Urinary bladder (tissue), 4 donors: ENCODE results near the gene YTHDC1. TPM values are rescaled to one million over a fixed set of nuclear protein-coding genes. Genes with fewer than 3 reads are reported as not detected.

Source experiments
- DNase-seq: peaks from one replicate; pipeline ENCODE4 v3.0.0-alpha.2; 2015; ENCODE audit errors: extremely low spot score
- H3K27ac ChIP-seq: one replicate; pipeline ENCODE4 v1.5.1; 2013; ENCODE audit warnings: low read depth, mild to moderate bottlenecking, moderate library complexity
- H3K36me3 ChIP-seq: one replicate; pipeline ENCODE4 v1.6.1; 2013; ENCODE audit warnings: mild to moderate bottlenecking, moderate library complexity; ENCODE audit not compliant: insufficient read depth
- H3K4me1 ChIP-seq: one replicate; pipeline ENCODE4 v1.6.1; 2013; ENCODE audit warnings: mild to moderate bottlenecking, moderate library complexity; ENCODE audit not compliant: insufficient read depth
- H3K4me3 ChIP-seq: one replicate; pipeline ENCODE4 v1.5.1; 2013; ENCODE audit warnings: low read depth, low read length
- WGBS: extraction: QIAGEN DNeasy Blood & Tissue Kit; methylation state at CpG from one replicate; pipeline ENCODE4 v1.1.7; 2013; 5-methylcytosine and 5-hydroxymethylcytosine counted together
- polyA plus RNA-seq: library from polyadenylated mRNA; stranded (reverse); fragments of 200-250 nt; gene quantifications from one replicate; pipeline ENCODE4 v1.2.3, GENCODE V29; 2013
- total RNA-seq: library from RNA; depleted of rRNA; stranded (reverse); fragments of >200 nt; gene quantifications from one replicate; pipeline ENCODE4 v1.2.3, GENCODE V29; 2014
- donor health status: healthy with polysubstance abuse.
- donor health status: healthy.

The YTHDC1 gene
- total and polyA plus RNA-seq, 2 donors: 64.9 to 105 TPM

- 98% methylated on average over 5 of the region's 5 CpGs for WGBS
- H3K27ac ChIP-seq: no peak overlapping the region
- H3K36me3 ChIP-seq: no peaks in the 10 kb centered on the region
- H3K4me3 ChIP-seq: no peak overlapping the region
- peaks cover 4% of the 10 kb centered on the region for H3K4me1 ChIP-seq
- no peak for DNase-seq
Measured at GRCh38 chr4:68344785-68345184, 5.1 kb downstream of the YTHDC1 start.

DNA sequence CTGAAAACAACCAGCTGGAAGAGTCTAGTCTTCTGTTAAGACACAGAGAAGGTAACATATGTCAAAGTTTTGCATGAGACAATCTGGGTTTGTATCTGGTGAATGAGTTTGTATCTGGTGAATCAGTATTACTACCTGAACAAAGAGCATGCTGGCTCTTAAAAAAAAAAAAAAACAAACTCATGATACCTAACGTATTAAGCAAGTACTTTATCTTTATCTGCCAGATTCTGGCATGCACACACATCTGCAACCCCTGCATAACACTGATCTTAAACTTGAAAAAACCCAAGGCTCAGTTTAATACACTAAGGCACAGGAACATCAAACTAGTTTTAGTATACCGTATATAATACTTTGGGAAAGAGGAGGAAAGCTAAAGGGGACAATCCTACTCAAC is 5.8 kb downstream of the YTHDC1 start:
- 28% methylated on average over 2 of the region's 2 CpGs for WGBS
- Histone ChIP-seq H3K27ac (no peak overlapping the region), H3K4me3 (no peak overlapping the region), H3K4me1 (peaks cover 4% of the 10 kb centered on the region), H3K36me3 (no peaks in the 10 kb centered on the region)
- DNase-seq: no peak

GRCh38 chr4:68342134-68342533 is 7.8 kb downstream of the YTHDC1 start:
- 27% methylated on average over 5 of the region's 5 CpGs for WGBS
- Histone ChIP-seq H3K4me1 (peaks cover 7% of the 10 kb centered on the region), H3K4me3 (no peak overlapping the region)

DNA sequence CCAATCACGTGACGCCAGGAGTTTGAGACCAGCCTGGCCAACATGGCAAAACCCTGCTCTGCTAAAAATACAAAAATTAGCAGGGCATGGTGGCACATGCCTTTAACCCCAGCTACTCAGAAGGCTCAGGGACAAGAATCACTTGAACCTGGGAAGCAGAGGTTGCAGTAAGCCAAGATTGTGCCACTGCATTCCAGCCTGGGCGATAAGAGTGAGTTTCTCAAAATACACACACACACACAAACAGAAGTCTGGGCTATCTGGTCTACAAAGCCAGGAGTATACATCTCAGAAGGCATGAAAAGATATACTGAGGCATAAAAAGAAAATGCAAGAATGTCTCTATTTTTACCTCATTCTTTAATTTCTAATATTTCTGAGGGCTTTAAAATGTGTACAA is 11.3 kb downstream of the YTHDC1 start:
- H3K4me3 ChIP-seq: no peak overlapping the region
- no peaks in the 10 kb centered on the region for H3K36me3 ChIP-seq
- DNase-seq: no peak
- H3K4me1 ChIP-seq: peaks cover 5% of the 10 kb centered on the region
- 73% methylated on average over 3 of the region's 3 CpGs for WGBS
- no peak overlapping the region for H3K27ac ChIP-seq

More at GRCh38 chr4:68342134-68342533, 7.8 kb downstream of the YTHDC1 start:
- Histone ChIP-seq H3K36me3 (no peaks in the 10 kb centered on the region), H3K27ac (no peak overlapping the region)
- DNase-seq: no peak

DNA sequence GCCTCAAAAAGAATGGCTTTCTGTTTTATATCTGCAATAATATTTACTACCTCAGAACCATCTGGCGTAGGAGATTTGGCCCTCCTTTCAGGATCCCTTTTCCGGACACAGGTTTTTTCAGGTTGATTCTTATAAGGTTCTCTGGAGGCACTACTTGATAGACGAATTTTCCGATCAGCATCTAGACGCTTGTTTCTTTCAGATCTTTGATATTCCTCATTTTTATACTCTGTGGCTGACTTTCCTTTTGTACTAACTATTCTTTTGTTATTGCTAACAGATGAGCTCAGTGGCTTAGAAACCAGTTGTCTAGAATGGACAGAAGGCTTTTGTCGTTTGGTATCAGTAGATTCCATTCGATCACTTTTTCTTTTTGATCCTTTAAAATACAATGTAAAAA is 12.4 kb downstream of the YTHDC1 start:
- DNase-seq: no peak
- Histone ChIP-seq H3K36me3 (peaks cover 2% of the 10 kb centered on the region), H3K4me1 (peaks cover 5% of the 10 kb centered on the region), H3K4me3 (no peak overlapping the region), H3K27ac (no peak overlapping the region)
- 85% methylated on average over 7 of the region's 7 CpGs for WGBS

GRCh38 chr4:68337004-68337403 is 12.9 kb downstream of the YTHDC1 start:
- Histone ChIP-seq H3K27ac (no peak overlapping the region), H3K4me3 (no peak overlapping the region), H3K4me1 (peaks cover 3% of the 10 kb centered on the region), H3K36me3 (peaks cover 2% of the 10 kb centered on the region)
- 90% methylated on average over 1 of the region's 1 CpG for WGBS
- DNase-seq: no peak

DNA sequence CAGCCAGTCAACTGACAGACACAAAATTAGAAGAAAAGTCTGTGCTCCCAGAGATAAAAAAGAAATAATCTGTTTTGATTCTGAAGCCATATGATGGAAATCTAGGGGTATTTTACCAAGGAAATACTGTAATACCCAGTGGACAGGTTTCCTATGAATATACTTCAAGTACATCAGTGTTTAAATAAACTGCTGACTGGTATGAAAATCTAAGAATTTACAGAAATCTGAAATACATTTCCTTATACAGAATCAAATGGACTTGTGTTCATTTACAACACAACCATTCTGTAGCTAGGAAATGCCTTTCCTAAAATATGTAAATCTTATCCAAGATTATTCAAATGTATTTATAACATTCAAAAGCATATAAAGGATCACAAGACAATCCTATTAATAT is 13.4 kb downstream of the YTHDC1 start:
- Histone ChIP-seq H3K36me3 (peaks cover 2% of the 10 kb centered on the region), H3K27ac (no peak overlapping the region), H3K4me3 (no peak overlapping the region), H3K4me1 (peaks cover 3% of the 10 kb centered on the region)
- DNase-seq: no peak

- H3K36me3 ChIP-seq: no peaks in the 10 kb centered on the region
- 76% methylated on average over 1 of the region's 1 CpG for WGBS
- no peak for DNase-seq
- no peak overlapping the region for H3K4me3 ChIP-seq
- no peak overlapping the region for H3K27ac ChIP-seq
- no peaks in the 10 kb centered on the region for H3K4me1 ChIP-seq
Measured at GRCh38 chr4:68326141-68326540, 23.7 kb downstream of the YTHDC1 start.

- Histone ChIP-seq H3K4me3 (no peak overlapping the region), H3K27ac (no peak overlapping the region), H3K36me3 (no peaks in the 10 kb centered on the region), H3K4me1 (no peaks in the 10 kb centered on the region)
- 82% methylated on average over 4 of the region's 4 CpGs for WGBS
- no peak for DNase-seq
Measured at GRCh38 chr4:68324519-68325262, 25.2 kb downstream of the YTHDC1 start.

DNA sequence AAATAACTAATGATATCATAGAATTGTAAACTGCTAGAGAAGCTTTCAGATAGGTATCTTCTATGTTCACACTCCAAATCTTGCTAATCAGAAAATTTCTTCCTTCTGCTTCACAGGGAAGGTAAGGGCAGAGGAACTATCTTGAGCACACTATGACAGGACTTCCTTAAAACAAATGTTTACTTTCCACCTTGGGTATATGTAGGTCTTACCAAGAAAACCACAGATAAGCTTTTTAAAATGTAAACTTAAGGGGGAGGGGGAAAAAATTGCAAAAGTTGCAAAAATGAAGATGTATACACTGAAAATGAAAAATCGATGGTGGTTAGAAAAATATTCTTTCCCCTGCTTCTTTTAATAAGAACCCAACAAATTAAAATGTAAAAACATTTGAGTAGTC is 30.9 kb downstream of the YTHDC1 start:
- Histone ChIP-seq H3K36me3 (peaks cover 3% of the 10 kb centered on the region), H3K27ac (no peak overlapping the region)

GRCh38 chr4:68316193-68316969 is 33.5 kb downstream of the YTHDC1 start:
- Histone ChIP-seq H3K4me1 (no peaks in the 10 kb centered on the region), H3K4me3 (no peak overlapping the region), H3K36me3 (peaks cover 6% of the 10 kb centered on the region), H3K27ac (no peak overlapping the region)
- 84% methylated on average over 5 of the region's 5 CpGs for WGBS
- DNase-seq: no peak

More for the DNA sequence above, 30.9 kb downstream of the YTHDC1 start:
- Histone ChIP-seq H3K4me3 (no peak overlapping the region), H3K4me1 (no peaks in the 10 kb centered on the region)
- DNase-seq: no peak
- WGBS: 88% methylated on average over 1 of the region's 1 CpG

DNA sequence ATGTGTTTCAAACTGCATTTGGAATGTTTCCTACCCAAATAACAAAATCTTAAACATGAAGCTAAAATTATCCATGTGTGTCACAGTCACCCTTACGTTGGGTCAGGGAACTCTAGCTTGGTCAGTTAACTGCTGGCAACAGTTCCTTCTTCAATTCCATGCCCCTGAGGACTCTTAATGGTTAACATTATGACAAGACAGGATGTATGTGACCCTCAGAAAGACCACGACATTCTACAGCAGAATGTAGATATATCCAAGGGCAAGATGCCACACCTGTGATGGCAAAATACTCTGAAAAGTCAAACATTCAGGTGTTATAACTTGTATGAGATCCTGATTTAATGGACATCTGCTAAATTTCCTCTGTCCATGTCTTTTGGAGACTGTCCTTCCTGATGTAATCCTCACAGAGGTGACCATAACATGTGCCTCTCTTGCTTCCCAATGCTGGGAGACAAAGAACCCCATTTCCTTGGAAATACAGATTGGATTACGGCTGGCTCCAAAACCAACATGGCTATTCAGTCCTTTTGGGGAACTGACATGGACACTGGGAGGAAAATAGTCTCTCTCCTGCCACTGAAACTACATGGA is 39.1 kb downstream of the YTHDC1 start:
- H3K36me3 ChIP-seq: peaks cover 3% of the 10 kb centered on the region
- H3K27ac ChIP-seq: no peak overlapping the region
- H3K4me3 ChIP-seq: no peak overlapping the region
- 74% methylated on average over 3 of the region's 3 CpGs for WGBS
- H3K4me1 ChIP-seq: no peaks in the 10 kb centered on the region
- DNase-seq: no peak

DNA sequence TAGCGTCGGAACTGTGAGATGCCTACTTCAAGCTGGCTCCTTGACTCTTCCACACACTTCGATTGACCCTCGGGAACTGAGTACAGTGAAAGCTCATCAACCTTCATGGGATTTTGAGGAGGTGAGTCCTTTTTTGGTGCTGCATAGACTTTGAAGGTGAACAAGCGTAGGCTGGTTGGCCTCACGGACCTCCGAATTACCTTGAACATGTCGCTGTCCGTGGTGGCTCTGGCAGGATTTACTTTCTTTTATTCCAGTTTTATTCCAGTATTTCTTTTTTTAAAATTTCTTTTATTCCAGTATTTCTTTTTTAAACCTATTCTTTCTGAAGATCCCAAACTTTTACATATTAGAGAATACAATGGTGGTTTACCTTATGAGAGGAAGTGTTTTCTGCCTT is 45.2 kb downstream of the YTHDC1 start:
- DNase-seq: no peak
- 88% methylated on average over 9 of the region's 9 CpGs for WGBS

More for the DNA sequence above, 45.2 kb downstream of the YTHDC1 start:
- no peaks in the 10 kb centered on the region for H3K36me3 ChIP-seq
- no peak overlapping the region for H3K27ac ChIP-seq
- H3K4me1 ChIP-seq: no peaks in the 10 kb centered on the region
- no peak overlapping the region for H3K4me3 ChIP-seq
